ENCODE measurements around the gene CDHR1.

Gene CDHR1

GRCh38 chr10:84261236-84261915, 67.0 kb downstream of the CDHR1 start:
- DNase-seq (ENCODE audit: low read depth in 3 of 3, low spot score in 1 of 3): no peak

GRCh38 chr10:84262190-84262956, 68.0 kb downstream of the CDHR1 start:
- no peak for DNase-seq (ENCODE audit: low read depth in 3 of 3, low spot score in 1 of 3)

GRCh38 chr10:84263716-84264115, 69.4 kb downstream of the CDHR1 start:
- no peak for DNase-seq (ENCODE audit: low read depth in 3 of 3, low spot score in 1 of 3)

- peak; percentile 32 to 54 (median 53) for DNase-seq (ENCODE audit: low read depth in 3 of 3, low spot score in 1 of 3)
Observed at GRCh38 chr10:84264611-84265141, 70.3 kb downstream of the CDHR1 start.

- no peak for DNase-seq (ENCODE audit: low read depth in 3 of 3, low spot score in 1 of 3)
Observed at GRCh38 chr10:84265418-84265817, 71.1 kb downstream of the CDHR1 start.

- peak in 2 of 3 donors; percentile 13 to 57 for DNase-seq (ENCODE audit: low read depth in 3 of 3, low spot score in 1 of 3)
Observed at GRCh38 chr10:84267503-84268126, 73.3 kb downstream of the CDHR1 start.

- DNase-seq (ENCODE audit: low read depth in 3 of 3, low spot score in 1 of 3): no peak
Observed at GRCh38 chr10:84269162-84269561, 74.8 kb downstream of the CDHR1 start.
